HG03135 (cell line): ENCODE results near the gene PPFIA2.
"Not testable (repeated sequence)": the region's sequence is repeated elsewhere in the genome, so short reads cannot be mapped to it uniquely, and the experiment has no call there.

Experiments used
- ATAC-seq: cut with Tn5 transposase; IDR thresholded peaks from one replicate; pipeline ENCODE4 v1.9.1; 2021; ENCODE audit warnings: mild to moderate bottlenecking, moderate library complexity; ENCODE audit not compliant: unreplicated experiment

PPFIA2 gene

GRCh38 chr12:81222846-81223592 is 536.1 kb downstream of the PPFIA2 start:
- ATAC-seq: no peak

GRCh38 chr12:81221681-81222080 is 537.5 kb downstream of the PPFIA2 start:
- no peak for ATAC-seq

GRCh38 chr12:81216739-81217138 is 542.4 kb downstream of the PPFIA2 start:
- no peak for ATAC-seq

- ATAC-seq: no peak
These were observed 546.0 kb downstream of the PPFIA2 start for GRCh38 chr12:81212996-81213696.

- ATAC-seq: no peak
These were observed 547.8 kb downstream of the PPFIA2 start for GRCh38 chr12:81211306-81211705.

- not testable (repeated sequence) for ATAC-seq
These were observed 549.4 kb downstream of the PPFIA2 start for GRCh38 chr12:81209772-81210225.

- ATAC-seq: no peak
These were observed 550.1 kb downstream of the PPFIA2 start for GRCh38 chr12:81209012-81209411.

GRCh38 chr12:81208187-81208911 is 550.8 kb downstream of the PPFIA2 start:
- no peak for ATAC-seq
